ENCODE data around the gene C1QTNF3.

The C1QTNF3 gene

GRCh38 chr5:33985447-33985846, 57.6 kb downstream of the C1QTNF3 start:
- no peak overlapping the region for H4K8ac ChIP-seq (ENCODE audit: low read length)
- no peak overlapping the region for H3K4me2 ChIP-seq (ENCODE audit: low read length, poor library complexity, severe bottlenecking)
- no peak overlapping the region for H3K9ac ChIP-seq (ENCODE audit: low read length)
- H3K36me3 ChIP-seq (ENCODE audit: control insufficient read depth in 1 of 2, insufficient read depth in 2 of 2, low read depth in 1 of 2, low read length in 2 of 2) = peaks cover 13 to 39% of the 10 kb centered on the region in 2 experiments
- H2AFZ ChIP-seq (ENCODE audit: low read depth, low read length) = no peak overlapping the region
- no peak overlapping the region for H3K4me3 ChIP-seq (ENCODE audit: insufficient read depth in 1 of 2, low read depth in 1 of 2, low read length in 2 of 2)
- no peak overlapping the region for H3K27ac ChIP-seq (ENCODE audit: low read length, poor library complexity, severe bottlenecking)
- H3K4me1 ChIP-seq (ENCODE audit: control insufficient read depth, insufficient read depth, low read depth, low read length) = peaks cover 5% of the 10 kb centered on the region
- peaks cover 6% of the 10 kb centered on the region for H3K9me3 ChIP-seq (ENCODE audit: control insufficient read depth, low read length)
- DNase-seq = no peak
- no peak overlapping the region for H4K91ac ChIP-seq (ENCODE audit: low read length)
- no peak overlapping the region for H2BK5ac ChIP-seq (ENCODE audit: low read depth, low read length, poor library complexity, severe bottlenecking)
- H3K23ac ChIP-seq (ENCODE audit: low read length in 2 of 2) = no peak overlapping the region
- no peaks in the 10 kb centered on the region for H3K27me3 ChIP-seq (ENCODE audit: control insufficient read depth in 1 of 2, insufficient read depth in 1 of 2, low read length in 2 of 2)
- H3K4ac ChIP-seq (ENCODE audit: low read depth in 1 of 2, low read length in 2 of 2) = no peak overlapping the region
- no peak overlapping the region for H2BK12ac ChIP-seq (ENCODE audit: low read length in 2 of 2)
- H3K14ac ChIP-seq (ENCODE audit: low read length in 2 of 2) = no peak overlapping the region
- H2BK120ac ChIP-seq (ENCODE audit: low read depth, low read length) = no peak overlapping the region
- no peak overlapping the region for H3K18ac ChIP-seq (ENCODE audit: low read depth in 1 of 2, low read length in 2 of 2)
- no peak overlapping the region for H2AK5ac ChIP-seq (ENCODE audit: low read length, severe bottlenecking)
- 96% methylated on average over 6 of the region's 6 CpGs for WGBS
- peaks cover 2% of the 10 kb centered on the region for H3K79me1 ChIP-seq (replicated peaks; ENCODE audit: low read length, poor library complexity, severe bottlenecking)
- H2BK15ac ChIP-seq (ENCODE audit: low read depth, poor library complexity, severe bottlenecking) = no peak overlapping the region

GRCh38 chr5:33984671-33985124, 58.3 kb downstream of the C1QTNF3 start, which contains the start of gene SLC45A2:
Gene SLC45A2 (minus strand): TSS chr5:33984693. CDS start chr5:33984583, 110 bp downstream.
- H2BK12ac ChIP-seq (ENCODE audit: low read length in 2 of 2) = peak within 1 kb of the TSS in 1 of 2 experiments; percentile 47
- H2BK5ac ChIP-seq (ENCODE audit: low read depth, low read length, poor library complexity, severe bottlenecking) = no peak within 1 kb of the TSS
- H3K9ac ChIP-seq (ENCODE audit: low read length) = no peak within 1 kb of the TSS
- no peak within 1 kb of the TSS for H3K18ac ChIP-seq (ENCODE audit: low read depth in 1 of 2, low read length in 2 of 2)
- H2BK15ac ChIP-seq (ENCODE audit: low read depth, poor library complexity, severe bottlenecking) = no peak within 1 kb of the TSS
- H3K23ac ChIP-seq (ENCODE audit: low read length in 2 of 2) = no peak within 1 kb of the TSS
- no peak within 1 kb of the TSS for H4K8ac ChIP-seq (ENCODE audit: low read length)
- DNase-seq = peak; percentile 33
- peaks cover 13 to 34% of the 10 kb centered on the region in 2 experiments for H3K36me3 ChIP-seq (ENCODE audit: control insufficient read depth in 1 of 2, insufficient read depth in 2 of 2, low read depth in 1 of 2, low read length in 2 of 2)
- H3K4ac ChIP-seq (ENCODE audit: low read depth in 1 of 2, low read length in 2 of 2) = no peak within 1 kb of the TSS
- H2AFZ ChIP-seq (ENCODE audit: low read depth, low read length) = no peak within 1 kb of the TSS
- WGBS = 82% methylated on average over 7 of the region's 7 CpGs
- H2AK5ac ChIP-seq (ENCODE audit: low read length, severe bottlenecking) = no peak within 1 kb of the TSS
- H3K4me2 ChIP-seq (ENCODE audit: low read length, poor library complexity, severe bottlenecking) = no peak within 1 kb of the TSS
- peak within 1 kb of the TSS in 1 of 2 experiments; percentile 6 for H3K14ac ChIP-seq (ENCODE audit: low read length in 2 of 2)
- no peak within 1 kb of the TSS for H3K4me3 ChIP-seq (ENCODE audit: insufficient read depth in 1 of 2, low read depth in 1 of 2, low read length in 2 of 2)
- peak within 1 kb of the TSS; percentile 18 for H4K91ac ChIP-seq (ENCODE audit: low read length)
- peaks cover 6% of the 10 kb centered on the region for H3K9me3 ChIP-seq (ENCODE audit: control insufficient read depth, low read length)
- no peaks in the 10 kb centered on the region for H3K27me3 ChIP-seq (ENCODE audit: control insufficient read depth in 1 of 2, insufficient read depth in 1 of 2, low read length in 2 of 2)
- H2BK120ac ChIP-seq (ENCODE audit: low read depth, low read length) = no peak within 1 kb of the TSS
- no peak within 1 kb of the TSS for H3K27ac ChIP-seq (ENCODE audit: low read length, poor library complexity, severe bottlenecking)
- no peaks in the 10 kb centered on the region for H3K79me1 ChIP-seq (replicated peaks; ENCODE audit: low read length, poor library complexity, severe bottlenecking)
- H3K4me1 ChIP-seq (ENCODE audit: control insufficient read depth, insufficient read depth, low read depth, low read length) = peaks cover 5% of the 10 kb centered on the region

- Histone ChIP-seq H2BK15ac (ENCODE audit: low read depth, poor library complexity, severe bottlenecking) (no peak overlapping the region), H3K14ac (ENCODE audit: low read length in 2 of 2) (peak overlapping the region in 1 of 2 experiments; percentile 6), H2AFZ (ENCODE audit: low read depth, low read length) (no peak overlapping the region), H3K4me1 (ENCODE audit: control insufficient read depth, insufficient read depth, low read depth, low read length) (peaks cover 5% of the 10 kb centered on the region), H3K18ac (ENCODE audit: low read depth in 1 of 2, low read length in 2 of 2) (no peak overlapping the region), H2BK12ac (ENCODE audit: low read length in 2 of 2) (peak overlapping the region in 1 of 2 experiments; percentile 47), H3K9me3 (ENCODE audit: control insufficient read depth, low read length) (peaks cover 6% of the 10 kb centered on the region), H3K4ac (ENCODE audit: low read depth in 1 of 2, low read length in 2 of 2) (no peak overlapping the region), H3K4me2 (ENCODE audit: low read length, poor library complexity, severe bottlenecking) (no peak overlapping the region), H3K4me3 (ENCODE audit: insufficient read depth in 1 of 2, low read depth in 1 of 2, low read length in 2 of 2) (no peak overlapping the region), H2AK5ac (ENCODE audit: low read length, severe bottlenecking) (no peak overlapping the region), H3K9ac (ENCODE audit: low read length) (no peak overlapping the region), H3K36me3 (ENCODE audit: control insufficient read depth in 1 of 2, insufficient read depth in 2 of 2, low read depth in 1 of 2, low read length in 2 of 2) (peaks cover 12 to 30% of the 10 kb centered on the region in 2 experiments), H4K8ac (ENCODE audit: low read length) (no peak overlapping the region), H3K23ac (ENCODE audit: low read length in 2 of 2) (no peak overlapping the region), H4K91ac (ENCODE audit: low read length) (peak overlapping the region; percentile 18), H3K27me3 (ENCODE audit: control insufficient read depth in 1 of 2, insufficient read depth in 1 of 2, low read length in 2 of 2) (no peaks in the 10 kb centered on the region), H3K79me1 (replicated peaks; ENCODE audit: low read length, poor library complexity, severe bottlenecking) (no peaks in the 10 kb centered on the region), H2BK120ac (ENCODE audit: low read depth, low read length) (no peak overlapping the region), H3K27ac (ENCODE audit: low read length, poor library complexity, severe bottlenecking) (no peak overlapping the region), H2BK5ac (ENCODE audit: low read depth, low read length, poor library complexity, severe bottlenecking) (no peak overlapping the region)
- 95% methylated on average over 15 of the region's 15 CpGs for WGBS
- DNase-seq = no peak
These were observed 58.8 kb downstream of the C1QTNF3 start for GRCh38 chr5:33984178-33984577.

GRCh38 chr5:33981408-33982162, 61.4 kb downstream of the C1QTNF3 start:
- H3K27me3 ChIP-seq (ENCODE audit: control insufficient read depth in 1 of 2, insufficient read depth in 1 of 2, low read length in 2 of 2) = no peaks in the 10 kb centered on the region
- no peak overlapping the region for H2AFZ ChIP-seq (ENCODE audit: low read depth, low read length)
- no peaks in the 10 kb centered on the region for H3K79me1 ChIP-seq (replicated peaks; ENCODE audit: low read length, poor library complexity, severe bottlenecking)
- H3K36me3 ChIP-seq (ENCODE audit: control insufficient read depth in 1 of 2, insufficient read depth in 2 of 2, low read depth in 1 of 2, low read length in 2 of 2) = peaks cover 4 to 6% of the 10 kb centered on the region in 2 experiments
- no peak overlapping the region for H3K4ac ChIP-seq (ENCODE audit: low read depth in 1 of 2, low read length in 2 of 2)
- H3K4me1 ChIP-seq (ENCODE audit: control insufficient read depth, insufficient read depth, low read depth, low read length) = peaks cover 5% of the 10 kb centered on the region
- no peak overlapping the region for H2AK5ac ChIP-seq (ENCODE audit: low read length, severe bottlenecking)
- DNase-seq = peak; percentile 49
- no peak overlapping the region for H3K14ac ChIP-seq (ENCODE audit: low read length in 2 of 2)
- no peak overlapping the region for H2BK120ac ChIP-seq (ENCODE audit: low read depth, low read length)
- peak overlapping the region; percentile 46 for H4K8ac ChIP-seq (ENCODE audit: low read length)
- no peak overlapping the region for H3K4me3 ChIP-seq (ENCODE audit: insufficient read depth in 1 of 2, low read depth in 1 of 2, low read length in 2 of 2)
- H2BK15ac ChIP-seq (ENCODE audit: low read depth, poor library complexity, severe bottlenecking) = no peak overlapping the region
- no peak overlapping the region for H2BK12ac ChIP-seq (ENCODE audit: low read length in 2 of 2)
- H3K9me3 ChIP-seq (ENCODE audit: control insufficient read depth, low read length) = no peaks in the 10 kb centered on the region
- no peak overlapping the region for H4K91ac ChIP-seq (ENCODE audit: low read length)
- no peak overlapping the region for H3K4me2 ChIP-seq (ENCODE audit: low read length, poor library complexity, severe bottlenecking)
- H3K18ac ChIP-seq (ENCODE audit: low read depth in 1 of 2, low read length in 2 of 2) = no peak overlapping the region
- H3K27ac ChIP-seq (ENCODE audit: low read length, poor library complexity, severe bottlenecking) = no peak overlapping the region
- WGBS = 85% methylated on average over 7 of the region's 8 CpGs
- no peak overlapping the region for H2BK5ac ChIP-seq (ENCODE audit: low read depth, low read length, poor library complexity, severe bottlenecking)
- H3K9ac ChIP-seq (ENCODE audit: low read length) = no peak overlapping the region
- H3K23ac ChIP-seq (ENCODE audit: low read length in 2 of 2) = no peak overlapping the region

Data from mesenchymal stem cell (in vitro differentiated cells and primary cell).